LNCaP clone FGC (cell line): ENCODE measurements around the gene KRT78.

Experiments
- DNase-seq: peaks from one replicate; pipeline ENCODE4 v3.0.0-alpha.2; 2011; ENCODE audit warnings: low read depth
- H3K4me3 ChIP-seq: 2 replicates; pipeline ENCODE4 v1.5.1; 2011; ENCODE audit warnings: mild to moderate bottlenecking, low read depth, low read length, control low read depth
- TF ChIP-seq, protein P1 (sequence below): IDR thresholded peaks from 2 replicates; pipeline ENCODE4 v1.5.1; 2012; ENCODE audit warnings: mild to moderate bottlenecking; ENCODE audit not compliant: control insufficient read depth, insufficient read depth; ENCODE audit errors: extremely low read depth

Gene KRT78

GRCh38 chr12:52818388-52818787 lies 30.4 kb downstream of the KRT78 start:
- no peak overlapping the region for H3K4me3 ChIP-seq
- DNase-seq, result no peak
- TF ChIP-seq, protein P1, sequence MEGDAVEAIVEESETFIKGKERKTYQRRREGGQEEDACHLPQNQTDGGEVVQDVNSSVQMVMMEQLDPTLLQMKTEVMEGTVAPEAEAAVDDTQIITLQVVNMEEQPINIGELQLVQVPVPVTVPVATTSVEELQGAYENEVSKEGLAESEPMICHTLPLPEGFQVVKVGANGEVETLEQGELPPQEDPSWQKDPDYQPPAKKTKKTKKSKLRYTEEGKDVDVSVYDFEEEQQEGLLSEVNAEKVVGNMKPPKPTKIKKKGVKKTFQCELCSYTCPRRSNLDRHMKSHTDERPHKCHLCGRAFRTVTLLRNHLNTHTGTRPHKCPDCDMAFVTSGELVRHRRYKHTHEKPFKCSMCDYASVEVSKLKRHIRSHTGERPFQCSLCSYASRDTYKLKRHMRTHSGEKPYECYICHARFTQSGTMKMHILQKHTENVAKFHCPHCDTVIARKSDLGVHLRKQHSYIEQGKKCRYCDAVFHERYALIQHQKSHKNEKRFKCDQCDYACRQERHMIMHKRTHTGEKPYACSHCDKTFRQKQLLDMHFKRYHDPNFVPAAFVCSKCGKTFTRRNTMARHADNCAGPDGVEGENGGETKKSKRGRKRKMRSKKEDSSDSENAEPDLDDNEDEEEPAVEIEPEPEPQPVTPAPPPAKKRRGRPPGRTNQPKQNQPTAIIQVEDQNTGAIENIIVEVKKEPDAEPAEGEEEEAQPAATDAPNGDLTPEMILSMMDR, result no peak

GRCh38 chr12:52817699-52818238 lies 31.0 kb downstream of the KRT78 start:
- TF ChIP-seq, protein P1, result no peak
- DNase-seq, result no peak
- H3K4me3 ChIP-seq, result no peak overlapping the region

DNA sequence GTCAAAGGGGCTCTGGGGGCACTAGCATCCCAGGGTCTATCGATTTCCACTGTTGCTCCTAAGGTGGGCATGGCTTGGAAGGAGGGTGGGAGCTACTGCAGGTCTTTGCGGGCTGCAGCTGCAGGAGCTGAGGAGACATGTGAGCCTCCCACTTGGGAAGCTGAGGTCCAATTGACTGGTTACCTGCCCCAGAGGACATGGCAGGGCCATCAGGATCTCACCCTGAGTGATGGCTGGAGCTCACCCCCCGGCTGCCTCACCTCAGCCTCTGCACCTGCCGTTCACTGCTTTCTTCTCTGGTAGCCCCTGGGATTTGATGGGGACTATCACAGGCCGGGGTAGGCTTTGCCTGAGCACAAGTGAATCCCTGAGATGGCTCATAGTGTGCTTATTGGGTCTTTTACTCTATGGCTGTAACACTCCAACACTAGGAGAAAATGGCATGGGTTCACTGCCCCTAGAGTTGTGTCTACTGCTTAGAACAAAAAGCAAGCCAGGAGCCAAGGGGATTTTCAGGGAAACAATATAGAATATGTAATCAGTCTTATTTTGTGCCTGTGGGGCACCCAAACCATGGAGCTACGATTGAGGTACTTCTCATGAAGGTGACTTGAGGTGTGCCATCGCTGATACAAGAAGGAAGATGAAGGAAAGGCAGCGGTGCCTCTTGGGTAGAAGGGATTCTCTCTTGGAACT lies 31.6 kb downstream of the KRT78 start:
- no peak overlapping the region for H3K4me3 ChIP-seq
- DNase-seq, result no peak
- TF ChIP-seq, protein P1, result no peak

DNA sequence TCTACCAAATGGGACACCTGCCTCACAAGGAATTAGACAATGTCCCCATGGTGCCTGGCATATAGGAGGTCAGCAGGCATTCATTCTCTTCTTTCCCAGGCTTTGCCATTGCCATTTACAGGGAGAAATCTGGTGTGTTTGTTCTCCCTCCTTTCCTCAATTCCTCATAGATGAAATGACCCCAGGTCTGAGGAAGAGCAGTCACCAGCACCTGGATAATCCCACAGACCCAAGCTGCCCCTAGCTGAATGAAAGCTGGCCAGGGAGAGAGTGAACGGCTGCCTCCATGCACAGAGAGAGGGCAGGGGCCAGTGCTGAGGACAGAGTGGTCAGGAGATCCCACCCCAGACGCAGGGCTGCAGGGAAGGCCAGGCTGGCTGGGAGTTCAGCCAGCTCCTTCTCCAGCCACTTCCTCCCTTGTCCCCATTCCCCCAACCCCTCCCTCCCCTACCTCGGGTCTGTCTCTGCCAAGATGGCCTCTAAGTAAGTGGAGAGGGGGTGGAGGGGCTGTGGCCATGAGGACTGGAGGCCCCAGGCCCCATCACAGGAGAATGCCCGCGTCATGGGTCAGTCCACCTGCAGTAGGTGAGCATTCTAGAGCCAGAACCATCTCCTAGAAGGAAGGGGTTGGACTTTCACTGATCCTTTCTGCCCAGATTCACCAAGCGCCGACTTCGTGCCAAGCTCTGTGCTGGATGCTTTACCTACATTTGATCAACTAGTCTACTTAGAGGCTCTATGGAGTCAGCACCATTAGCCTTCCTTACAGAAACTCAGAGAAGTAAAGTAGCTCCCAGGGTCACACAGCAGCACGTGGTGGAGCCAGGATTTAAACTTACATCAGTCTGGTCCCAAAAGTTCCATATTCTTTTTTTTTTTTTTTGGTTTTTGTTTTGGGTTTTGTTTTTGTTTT lies 32.9 kb downstream of the KRT78 start:
- H3K4me3 ChIP-seq, result no peak overlapping the region
- no peak for DNase-seq
- TF ChIP-seq, protein P1, result no peak

DNA sequence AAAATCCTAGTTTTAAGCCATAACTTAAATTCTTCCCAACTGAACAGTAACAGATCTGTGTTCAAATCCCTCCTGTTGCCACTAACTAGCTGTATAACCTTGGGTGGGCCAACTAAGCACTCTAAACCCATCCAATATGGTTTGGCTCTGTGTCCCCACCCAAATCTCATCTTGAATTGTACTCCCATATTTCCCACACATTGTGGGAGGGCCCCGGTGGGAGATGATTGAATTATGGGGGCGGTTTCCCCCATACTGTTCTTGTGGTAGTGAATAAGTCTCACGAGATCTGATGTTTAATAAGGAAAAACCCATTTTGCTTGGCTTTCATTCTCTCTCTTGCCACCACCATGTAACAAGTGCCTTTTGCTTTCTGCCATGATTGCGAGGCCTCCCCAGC lies 33.6 kb downstream of the KRT78 start:
- H3K4me3 ChIP-seq, result no peak overlapping the region
- no peak for DNase-seq
- TF ChIP-seq, protein P1, result no peak

GRCh38 chr12:52814710-52815155 lies 34.1 kb downstream of the KRT78 start:
- TF ChIP-seq, protein P1, result no peak
- no peak overlapping the region for H3K4me3 ChIP-seq
- no peak for DNase-seq
